GM21381 (cell line): ENCODE measurements around the gene TAF9.
"Not testable (repeated sequence)": the region's sequence is repeated elsewhere in the genome, so short reads cannot be mapped to it uniquely, and the experiment has no call there.

ENCODE experiments used
- ATAC-seq: cut with Tn5 transposase; IDR thresholded peaks from one replicate; pipeline ENCODE4 v1.9.1; 2021; ENCODE audit warnings: mild to moderate bottlenecking, moderate library complexity; ENCODE audit not compliant: unreplicated experiment

The TAF9 gene, protein sequence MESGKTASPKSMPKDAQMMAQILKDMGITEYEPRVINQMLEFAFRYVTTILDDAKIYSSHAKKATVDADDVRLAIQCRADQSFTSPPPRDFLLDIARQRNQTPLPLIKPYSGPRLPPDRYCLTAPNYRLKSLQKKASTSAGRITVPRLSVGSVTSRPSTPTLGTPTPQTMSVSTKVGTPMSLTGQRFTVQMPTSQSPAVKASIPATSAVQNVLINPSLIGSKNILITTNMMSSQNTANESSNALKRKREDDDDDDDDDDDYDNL

DNA sequence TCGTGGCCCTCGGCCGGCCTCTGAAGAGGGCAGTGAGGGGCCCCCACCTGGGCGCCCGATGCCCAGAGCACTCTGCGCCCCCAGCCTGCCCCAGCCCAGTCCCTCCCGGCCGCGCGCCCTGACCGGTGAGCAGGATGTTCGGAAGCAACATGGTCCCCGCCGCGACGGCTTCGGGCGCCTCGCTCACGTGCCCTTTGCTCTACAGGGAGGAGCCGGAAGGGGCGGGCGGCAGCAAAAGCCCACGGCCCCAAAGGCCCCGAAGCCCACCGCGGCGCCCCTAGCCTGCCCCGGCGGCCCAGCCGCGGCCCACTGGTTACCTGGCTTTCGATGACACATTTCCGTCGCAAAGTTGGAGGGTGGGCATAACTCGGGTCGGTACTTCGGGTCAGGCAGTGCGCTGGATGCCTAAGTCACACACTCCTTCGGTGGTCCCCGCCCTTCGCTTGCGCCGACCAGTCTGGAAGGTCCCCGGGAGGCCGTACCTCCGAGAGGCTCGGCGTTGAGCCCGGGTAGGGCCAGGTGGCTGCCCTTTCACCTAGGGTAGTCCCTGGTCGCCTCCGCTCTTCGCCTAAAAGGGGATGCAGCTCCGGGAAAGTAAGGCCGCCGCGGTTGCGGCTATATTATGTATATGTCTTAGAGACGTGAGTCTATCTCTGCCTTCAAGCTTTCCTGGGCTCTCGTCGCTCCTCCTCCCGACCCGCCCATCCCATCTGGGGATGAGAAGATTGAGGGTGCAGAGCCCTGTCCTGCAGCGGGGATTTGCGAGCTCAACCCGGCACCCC, at the start of gene TAF9, which contains the start of the genes AK6 and RAD17:
TAF9 (minus strand) TSS at position 181 of the 782 bp plus-strand sequence. CDS start 3,783 bp downstream, outside the sequence.
AK6 (minus strand) TSS at position 181 of the 782 bp plus-strand sequence; CDS start at position 151, 30 bp downstream.
RAD17 (plus strand) TSS at position 479 of the 782 bp plus-strand sequence. CDS start 2,391 bp downstream, outside the sequence.
- peak; percentile 93 for ATAC-seq

DNA sequence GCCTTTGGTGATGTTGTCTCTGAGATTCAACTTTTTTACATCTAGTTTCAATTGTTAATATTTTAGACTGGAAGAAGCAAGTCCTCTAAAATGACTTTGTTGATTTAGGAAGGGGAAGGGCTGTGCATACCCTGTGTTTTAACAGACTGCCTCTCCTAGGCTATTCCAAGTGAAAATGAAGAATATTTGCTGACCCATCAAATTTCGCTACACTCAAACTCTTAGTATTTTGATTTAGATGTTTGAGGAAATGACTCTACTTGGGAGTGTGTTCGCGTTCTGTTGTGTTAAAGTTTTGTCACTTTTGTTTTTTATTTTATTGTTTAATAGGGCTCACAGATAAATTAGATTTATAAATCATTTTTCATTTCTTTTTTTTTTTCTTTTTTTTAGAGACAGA, 49.2 kb upstream of the TAF9 start:
- ATAC-seq = no peak

GRCh38 chr5:69416699-69417098, 47.4 kb upstream of the TAF9 start:
- ATAC-seq = no peak

- no peak for ATAC-seq
Measured at GRCh38 chr5:69416180-69416579, 46.9 kb upstream of the TAF9 start.

DNA sequence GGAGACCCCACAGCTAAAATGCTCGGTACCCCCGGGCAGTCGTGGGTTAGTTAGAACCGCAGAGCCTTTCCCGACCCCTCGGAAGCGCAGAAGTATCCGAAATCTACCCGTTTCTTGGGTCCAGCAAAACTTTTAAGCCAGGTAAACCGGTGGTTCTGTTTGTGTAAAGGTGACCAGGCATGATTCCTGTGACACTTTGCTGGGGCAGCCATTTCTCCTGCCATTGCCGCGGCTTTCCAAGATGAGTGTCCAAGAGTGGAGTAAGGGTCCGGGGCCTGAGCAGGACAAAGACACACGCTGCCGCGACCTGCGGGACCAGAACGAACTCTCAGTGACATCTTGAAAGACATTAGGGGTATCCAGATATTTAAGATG, 46.3 kb upstream of the TAF9 start:
- ATAC-seq = no peak

- peak; percentile 80 for ATAC-seq
Measured at GRCh38 chr5:69414885-69415583, 45.7 kb upstream of the TAF9 start, which contains the start of gene MARVELD2. Gene MARVELD2, plus strand, starts transcription at chr5:69415116. Its CDS starts 4,270 bp downstream, at chr5:69419386.

- ATAC-seq = no peak
Measured at GRCh38 chr5:69404659-69405330, 35.5 kb upstream of the TAF9 start.

DNA sequence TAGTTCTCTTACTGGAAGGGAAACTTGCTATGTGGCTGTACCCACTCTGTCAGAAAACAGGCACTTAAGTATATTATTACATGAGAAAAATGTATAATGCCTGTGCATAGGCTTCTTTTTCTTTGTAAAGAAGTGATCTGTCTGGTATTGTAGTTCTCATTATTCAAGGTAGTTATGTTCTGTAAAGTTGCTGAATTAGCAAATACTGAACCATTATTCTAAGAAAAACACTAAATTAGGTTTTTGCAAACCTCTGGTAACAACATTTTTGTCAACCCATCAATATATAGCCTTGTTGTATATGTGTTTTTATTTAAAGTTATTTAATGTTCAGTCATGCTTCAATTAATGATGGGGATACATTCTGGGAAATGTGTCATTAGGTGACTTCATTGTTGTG, 9.1 kb upstream of the TAF9 start:
- no peak for ATAC-seq

DNA sequence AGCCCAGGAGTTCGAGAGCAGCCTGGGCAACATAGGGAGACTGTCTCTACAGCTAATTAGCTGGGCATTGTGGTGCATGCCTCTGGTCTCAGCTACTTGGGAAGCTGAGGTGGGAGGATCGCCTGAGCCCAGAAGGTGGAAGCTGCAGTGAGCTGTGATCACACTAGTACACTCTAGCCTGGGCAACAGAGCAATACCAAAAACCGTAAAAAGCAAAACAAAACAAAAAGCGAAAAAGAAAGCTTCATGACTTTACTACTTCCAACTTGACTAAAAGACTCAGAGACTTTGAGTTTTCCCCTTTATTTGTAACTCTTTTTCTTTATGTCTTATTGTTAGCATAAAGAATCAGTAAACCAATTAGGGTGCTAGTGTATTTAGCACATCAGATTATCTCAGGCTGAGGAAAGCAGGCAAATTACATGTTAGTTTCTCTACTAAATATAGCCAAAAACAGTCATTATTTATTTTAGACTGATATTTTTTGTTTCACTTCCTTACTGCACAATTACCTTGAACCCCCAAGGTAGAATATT, 5.7 kb upstream of the TAF9 start:
- ATAC-seq = peak; percentile 61

DNA sequence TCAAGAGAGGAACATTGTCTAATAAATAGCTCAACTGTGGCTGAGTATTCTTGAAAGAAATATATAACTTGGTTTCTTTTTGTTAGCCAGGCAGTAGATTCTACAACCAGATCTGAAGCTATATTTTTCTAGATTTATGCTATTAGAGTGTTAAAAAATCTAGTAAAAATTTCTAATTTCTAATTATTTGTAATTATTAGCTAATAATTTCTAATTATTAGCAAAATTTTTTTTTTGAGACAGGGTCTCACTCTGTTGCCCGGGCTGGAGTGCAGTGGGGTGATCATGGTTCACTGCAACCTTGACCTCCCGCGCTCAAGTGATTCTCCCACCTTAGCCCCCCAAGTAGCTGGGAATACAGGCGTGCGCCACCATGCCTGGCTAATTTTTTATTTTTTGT, 3.1 kb upstream of the TAF9 start:
- ATAC-seq = no peak

GRCh38 chr5:69370335-69370734, 1.0 kb upstream of the TAF9 start:
- ATAC-seq = not testable (repeated sequence)

GRCh38 chr5:69368458-69369339, 621 bp downstream of the TAF9 start:
- no peak for ATAC-seq

DNA sequence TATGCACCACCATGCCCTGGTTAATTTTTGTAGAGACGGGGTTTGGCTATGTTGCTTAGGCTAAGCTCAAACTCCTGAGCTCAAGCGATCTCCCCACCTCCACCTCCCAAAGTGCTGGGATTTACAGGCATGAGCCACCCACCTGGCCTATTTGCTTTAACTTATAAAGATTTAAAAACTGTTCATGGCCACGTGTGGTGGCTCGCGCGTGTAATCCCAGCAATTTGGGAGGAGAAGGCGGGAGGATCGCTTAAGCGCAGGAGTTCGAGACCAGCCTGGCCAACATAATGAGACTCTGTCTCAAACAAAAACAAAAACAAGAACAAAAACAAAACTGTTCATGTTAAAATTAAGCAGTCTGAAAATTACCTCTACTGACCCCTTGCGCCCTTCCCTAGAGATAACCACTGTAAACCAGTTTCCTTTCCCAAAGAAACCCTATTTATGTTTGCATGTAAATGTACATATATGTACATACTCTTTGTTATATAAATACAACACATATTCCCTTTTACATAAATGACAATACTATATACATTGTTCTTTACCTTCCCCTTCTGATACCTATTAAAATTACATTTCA, 1.5 kb downstream of the TAF9 start:
- no peak for ATAC-seq

GRCh38 chr5:69364850-69365249, 4.5 kb downstream of the TAF9 start:
- ATAC-seq = no peak

DNA sequence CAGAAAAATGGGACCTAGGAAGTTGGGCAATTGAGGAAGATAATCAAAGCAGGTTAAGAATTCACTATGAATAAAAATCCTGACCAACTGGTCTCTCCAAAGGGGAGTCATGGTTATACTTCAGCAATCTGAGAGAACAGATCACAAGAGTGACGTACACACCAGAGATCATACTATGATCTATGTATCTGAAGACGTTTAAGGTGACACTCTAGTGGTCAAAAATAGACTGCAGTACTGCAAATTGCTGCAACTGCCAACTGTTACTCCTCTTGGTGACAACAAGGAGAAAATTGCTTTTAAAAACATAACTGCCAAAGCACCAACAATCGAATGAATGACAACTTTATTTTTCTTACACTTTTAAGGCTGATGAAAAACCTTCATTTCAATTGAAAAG, 4.9 kb downstream of the TAF9 start:
- ATAC-seq = no peak

DNA sequence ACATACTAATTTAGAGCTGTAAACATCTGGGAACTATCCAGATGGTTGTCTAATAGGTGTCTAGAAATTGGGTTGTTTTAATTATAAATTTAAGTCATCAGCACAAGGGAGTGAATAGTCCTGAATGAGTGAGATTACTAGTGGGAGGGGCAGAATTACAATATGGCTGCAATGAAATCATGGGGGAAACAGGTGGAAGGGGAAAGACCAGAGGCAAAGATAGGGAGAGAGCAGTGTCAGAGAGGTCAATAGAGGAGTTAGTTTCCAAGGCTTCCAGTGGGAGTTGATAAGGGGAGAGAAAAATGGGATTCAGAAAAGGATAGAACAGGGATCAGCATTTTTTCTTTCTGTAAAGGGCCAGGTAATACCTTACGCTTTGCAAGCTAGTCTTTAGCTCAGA, 8.9 kb downstream of the TAF9 start:
- no peak for ATAC-seq

DNA sequence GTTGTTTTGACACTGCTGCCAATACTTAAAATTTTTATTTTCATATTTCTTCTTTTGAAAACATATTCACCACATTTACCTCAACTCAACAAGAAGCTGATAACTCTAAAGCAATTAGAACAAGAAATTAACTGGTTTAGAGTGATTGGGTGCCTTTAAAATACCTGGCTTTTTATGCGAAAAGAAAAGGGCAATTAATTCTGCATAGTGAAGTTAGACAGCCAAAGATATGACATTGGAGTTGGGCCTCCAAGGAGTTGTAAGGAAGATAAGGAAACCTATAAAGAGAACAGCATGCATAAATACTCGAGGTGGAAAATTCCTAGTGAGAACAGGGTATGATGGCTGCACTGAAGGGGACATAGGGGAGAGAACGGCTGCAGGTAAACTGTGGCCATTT, 9.6 kb downstream of the TAF9 start:
- ATAC-seq = no peak

- ATAC-seq = no peak
Measured at GRCh38 chr5:69350664-69351063, 18.7 kb downstream of the TAF9 start.

DNA sequence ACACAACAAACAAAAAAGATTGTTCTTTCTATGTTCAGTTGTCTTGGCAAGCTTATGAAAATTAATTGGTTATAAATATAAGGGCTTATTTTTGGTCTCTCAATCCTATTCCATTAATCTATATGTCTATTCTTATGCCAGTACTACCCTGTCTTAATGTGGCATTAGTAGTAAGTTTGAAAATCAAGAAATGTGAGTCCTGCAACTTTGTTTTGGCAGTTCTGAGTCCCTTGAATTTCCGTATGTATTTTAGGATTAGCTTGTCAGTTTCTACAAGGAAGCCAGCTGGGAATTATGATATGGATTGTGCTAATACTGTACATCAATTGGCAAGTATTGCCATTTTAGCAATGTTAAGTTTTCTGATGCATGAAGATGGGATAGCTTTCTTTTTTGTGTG, 26.2 kb downstream of the TAF9 start:
- no peak for ATAC-seq
